GM19372 (cell line): ENCODE results near the gene SIPA1.

ENCODE experiments used
- ATAC-seq: cut with Tn5 transposase; IDR thresholded peaks from one replicate; pipeline ENCODE4 v1.9.1; 2021; ENCODE audit warnings: mild to moderate bottlenecking, low read depth, moderate library complexity; ENCODE audit not compliant: unreplicated experiment

The SIPA1 gene, protein sequence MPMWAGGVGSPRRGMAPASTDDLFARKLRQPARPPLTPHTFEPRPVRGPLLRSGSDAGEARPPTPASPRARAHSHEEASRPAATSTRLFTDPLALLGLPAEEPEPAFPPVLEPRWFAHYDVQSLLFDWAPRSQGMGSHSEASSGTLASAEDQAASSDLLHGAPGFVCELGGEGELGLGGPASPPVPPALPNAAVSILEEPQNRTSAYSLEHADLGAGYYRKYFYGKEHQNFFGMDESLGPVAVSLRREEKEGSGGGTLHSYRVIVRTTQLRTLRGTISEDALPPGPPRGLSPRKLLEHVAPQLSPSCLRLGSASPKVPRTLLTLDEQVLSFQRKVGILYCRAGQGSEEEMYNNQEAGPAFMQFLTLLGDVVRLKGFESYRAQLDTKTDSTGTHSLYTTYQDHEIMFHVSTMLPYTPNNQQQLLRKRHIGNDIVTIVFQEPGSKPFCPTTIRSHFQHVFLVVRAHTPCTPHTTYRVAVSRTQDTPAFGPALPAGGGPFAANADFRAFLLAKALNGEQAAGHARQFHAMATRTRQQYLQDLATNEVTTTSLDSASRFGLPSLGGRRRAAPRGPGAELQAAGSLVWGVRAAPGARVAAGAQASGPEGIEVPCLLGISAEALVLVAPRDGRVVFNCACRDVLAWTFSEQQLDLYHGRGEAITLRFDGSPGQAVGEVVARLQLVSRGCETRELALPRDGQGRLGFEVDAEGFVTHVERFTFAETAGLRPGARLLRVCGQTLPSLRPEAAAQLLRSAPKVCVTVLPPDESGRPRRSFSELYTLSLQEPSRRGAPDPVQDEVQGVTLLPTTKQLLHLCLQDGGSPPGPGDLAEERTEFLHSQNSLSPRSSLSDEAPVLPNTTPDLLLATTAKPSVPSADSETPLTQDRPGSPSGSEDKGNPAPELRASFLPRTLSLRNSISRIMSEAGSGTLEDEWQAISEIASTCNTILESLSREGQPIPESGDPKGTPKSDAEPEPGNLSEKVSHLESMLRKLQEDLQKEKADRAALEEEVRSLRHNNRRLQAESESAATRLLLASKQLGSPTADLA

DNA sequence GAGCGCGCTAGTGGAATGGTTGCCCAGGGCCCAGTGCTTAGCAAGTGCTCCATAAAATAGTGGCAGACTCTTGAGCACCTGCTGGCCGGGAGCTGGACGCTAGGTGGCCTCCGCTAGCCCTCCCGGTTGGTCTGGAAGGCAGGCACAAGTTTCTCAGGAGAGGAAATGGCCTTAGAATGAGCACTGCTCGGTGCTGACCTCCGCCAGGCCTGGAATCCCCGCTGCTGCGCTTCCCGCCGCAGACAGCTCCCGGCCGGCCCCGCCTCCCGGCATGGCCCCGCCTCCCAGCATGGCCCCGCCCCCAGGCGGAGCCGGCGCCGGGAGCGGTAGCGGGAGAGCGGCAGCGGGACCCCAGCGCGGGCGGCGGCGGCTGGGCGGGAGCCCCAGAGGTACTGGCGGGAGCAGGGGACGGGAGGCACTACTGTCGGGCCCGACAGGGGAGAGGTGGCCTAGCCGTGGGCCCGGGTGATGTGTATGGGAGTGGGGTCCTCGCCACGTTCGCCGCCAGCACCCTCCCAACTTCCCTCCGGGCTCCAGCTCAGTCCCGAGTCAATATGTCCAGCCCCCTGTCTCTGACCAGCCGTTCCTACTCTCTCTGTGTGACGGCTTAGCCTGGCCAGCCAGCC, at the start of gene SIPA1:
Gene SIPA1 (plus strand): TSS at position 308 of the 626 bp plus-strand sequence. CDS start 2,821 bp downstream, outside the sequence.
- ATAC-seq = peak; percentile 33

DNA sequence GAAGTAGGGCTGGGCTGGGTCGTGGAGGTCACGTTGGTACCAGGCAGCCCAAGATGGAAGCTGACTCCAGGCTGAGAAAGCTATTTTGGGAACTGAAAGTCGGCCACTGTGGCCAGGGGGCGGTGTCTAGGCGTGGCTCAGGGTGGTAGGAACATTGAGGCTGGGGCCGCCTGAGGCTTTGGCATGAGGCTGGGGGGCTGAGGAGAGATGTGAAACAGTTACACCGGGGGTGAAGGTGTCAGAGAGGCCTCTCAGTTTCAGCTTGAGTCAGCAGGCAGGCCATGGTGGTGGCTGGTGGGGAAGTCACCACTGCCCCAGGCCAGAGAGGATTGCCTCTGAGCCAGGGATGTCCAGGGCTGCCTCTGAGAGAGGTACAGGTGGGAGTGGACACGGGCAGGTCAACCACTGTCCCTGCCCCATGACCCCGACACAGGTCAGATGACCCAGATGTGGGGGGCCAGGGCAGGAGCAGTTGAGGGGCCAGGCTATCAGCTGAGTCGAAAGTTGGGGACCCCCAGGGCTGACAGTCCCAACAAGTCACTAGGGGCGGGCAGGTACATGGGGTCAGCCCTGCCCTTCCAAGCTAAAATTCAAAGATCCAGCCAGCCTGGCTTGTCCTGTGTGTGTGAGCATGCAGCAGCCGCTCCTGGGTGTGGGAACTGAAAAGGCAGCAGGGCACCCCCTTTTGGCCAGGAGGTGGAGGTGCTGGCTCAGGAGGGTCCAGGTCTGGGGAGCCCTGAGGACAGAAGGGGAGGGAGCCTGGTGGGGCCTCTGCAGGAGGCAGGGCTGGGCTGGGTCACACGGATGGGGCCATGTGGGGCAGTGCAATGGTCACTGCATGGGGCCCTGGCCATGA, 49.5 kb upstream of the SIPA1 start:
- ATAC-seq = peak; percentile 73

DNA sequence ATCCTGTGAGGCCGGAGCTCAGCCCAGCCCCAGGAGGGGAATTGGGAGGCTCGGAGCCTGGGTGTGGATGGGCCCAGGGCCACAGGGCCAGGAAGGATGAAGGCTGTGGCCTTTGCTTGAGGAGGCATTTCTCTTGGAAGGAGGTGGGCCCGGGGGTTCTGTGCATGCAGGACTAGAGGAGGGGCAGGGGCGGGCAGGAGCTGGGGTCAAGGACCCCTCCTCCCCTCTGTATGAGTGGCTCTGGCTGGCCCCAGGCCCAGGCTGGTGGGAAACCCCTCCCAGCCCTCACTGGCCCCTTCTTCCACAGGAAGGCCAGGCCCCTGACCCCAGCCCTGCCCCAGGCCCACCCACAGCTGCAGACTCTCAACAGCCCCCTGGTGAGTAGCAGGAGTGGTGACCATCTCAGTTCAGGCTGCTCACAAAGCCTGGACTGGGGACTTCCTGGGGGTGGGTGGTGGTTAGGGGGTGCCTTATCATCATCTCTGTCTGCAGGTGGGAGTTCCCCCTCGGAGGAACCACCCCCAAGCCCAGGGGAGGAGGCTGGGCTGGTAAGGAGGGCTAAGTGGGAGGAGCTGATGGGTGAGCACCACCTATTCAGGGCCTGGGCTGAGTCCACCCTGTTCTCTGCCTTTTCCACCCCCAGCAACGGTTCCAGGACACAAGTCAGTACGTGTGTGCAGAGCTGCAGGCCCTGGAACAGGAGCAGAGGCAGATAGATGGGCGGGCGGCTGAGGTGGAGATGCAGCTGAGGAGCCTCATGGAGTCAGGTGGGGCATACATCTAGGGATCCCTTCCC, 48.3 kb upstream of the SIPA1 start:
- ATAC-seq = no peak

DNA sequence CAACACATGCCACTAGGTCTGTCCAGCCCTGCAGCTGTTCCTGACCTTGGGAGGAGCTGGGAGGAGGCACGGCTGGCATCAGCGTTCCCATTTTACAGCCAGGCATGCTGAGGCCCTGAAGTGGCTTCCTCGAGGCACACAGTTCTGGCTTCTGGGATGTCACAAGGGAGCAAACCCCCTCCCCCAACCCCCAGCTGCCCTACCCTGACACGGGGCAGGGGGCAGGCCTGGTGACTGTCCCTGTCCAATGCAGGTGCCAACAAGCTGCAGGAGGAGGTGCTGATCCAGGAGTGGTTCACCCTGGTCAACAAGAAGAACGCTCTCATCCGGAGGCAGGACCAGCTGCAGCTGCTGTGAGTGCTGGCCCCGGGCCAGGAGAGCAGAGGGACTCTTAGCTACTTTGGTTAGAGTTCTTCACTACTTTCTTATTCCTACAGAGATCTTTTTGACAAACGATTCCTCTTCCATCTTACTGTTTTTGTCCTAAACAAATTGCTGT, 47.6 kb upstream of the SIPA1 start:
- ATAC-seq = no peak

DNA sequence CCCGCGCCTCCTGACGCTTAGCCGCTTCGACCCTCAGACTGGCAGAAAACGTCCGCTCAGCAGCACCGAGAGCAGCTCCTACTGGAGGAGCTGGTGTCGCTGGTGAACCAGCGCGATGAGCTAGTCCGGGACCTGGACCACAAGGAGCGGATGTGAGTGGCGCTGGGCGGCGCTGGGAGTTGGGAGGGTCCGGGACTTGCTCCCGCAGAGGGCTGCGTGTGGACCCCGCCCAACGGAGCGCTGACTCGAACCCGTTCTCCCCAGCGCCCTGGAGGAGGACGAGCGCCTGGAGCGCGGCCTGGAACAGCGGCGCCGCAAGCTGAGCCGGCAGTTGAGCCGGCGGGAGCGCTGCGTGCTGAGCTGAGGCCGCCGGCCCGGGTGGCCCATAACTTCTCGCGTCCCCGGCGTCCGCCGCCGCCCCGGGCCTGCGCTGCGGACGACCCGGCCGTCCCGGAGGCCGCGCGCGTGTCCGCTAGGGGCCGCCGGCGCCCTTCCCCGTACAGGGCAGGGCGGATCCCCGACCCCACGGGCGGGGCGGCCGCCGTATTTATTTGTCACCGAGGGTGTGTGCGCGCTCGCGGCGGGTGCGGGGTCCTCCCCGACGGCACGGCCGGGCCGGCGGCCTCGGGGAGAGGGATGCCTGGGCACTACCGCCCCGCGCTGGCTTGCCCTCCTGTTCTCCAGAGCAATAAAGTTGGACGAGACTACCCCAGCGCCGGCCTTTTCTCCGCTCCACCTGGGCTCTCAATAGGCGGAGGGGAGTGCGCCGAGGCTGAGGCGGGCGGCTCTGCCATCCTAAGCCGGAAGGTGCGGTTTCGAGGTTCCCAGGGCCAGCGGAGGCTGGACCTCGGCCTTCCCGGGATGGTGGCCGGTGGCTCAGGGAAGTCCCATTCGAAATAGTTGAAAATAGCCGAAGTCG, 45.7 kb upstream of the SIPA1 start:
- ATAC-seq = no peak

DNA sequence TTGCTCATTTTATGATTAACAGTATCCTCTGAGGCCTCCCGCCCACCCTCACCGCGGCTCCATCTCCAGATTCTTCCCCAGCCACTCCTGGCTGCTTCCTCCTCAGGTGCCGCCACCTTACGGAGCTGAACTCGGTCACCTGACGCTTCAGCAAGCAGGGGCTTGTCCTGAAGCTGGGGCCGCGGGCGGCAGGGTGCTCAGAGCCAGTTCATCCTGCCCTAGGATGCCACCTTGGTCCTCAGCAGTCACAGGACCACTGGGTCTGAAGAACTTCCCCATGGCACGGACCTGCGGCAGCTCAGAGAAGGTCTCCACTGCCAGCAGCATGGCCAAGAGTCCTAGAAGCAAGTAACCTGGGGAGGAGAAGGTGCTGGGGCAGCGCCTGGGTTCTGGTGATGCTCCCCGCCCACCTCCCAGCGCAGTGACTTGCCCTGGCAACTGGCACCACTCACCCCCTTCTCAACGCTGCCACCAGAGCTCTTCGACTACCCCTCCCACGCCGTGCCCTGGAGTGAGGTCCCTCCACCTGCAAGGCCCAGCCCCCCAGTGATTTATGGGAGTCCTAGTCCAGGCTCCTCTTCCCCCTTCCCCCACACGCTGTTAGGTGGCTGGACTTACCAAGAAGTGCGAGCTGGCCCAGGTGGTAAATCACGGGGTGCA, 44.9 kb upstream of the SIPA1 start:
- no peak for ATAC-seq

DNA sequence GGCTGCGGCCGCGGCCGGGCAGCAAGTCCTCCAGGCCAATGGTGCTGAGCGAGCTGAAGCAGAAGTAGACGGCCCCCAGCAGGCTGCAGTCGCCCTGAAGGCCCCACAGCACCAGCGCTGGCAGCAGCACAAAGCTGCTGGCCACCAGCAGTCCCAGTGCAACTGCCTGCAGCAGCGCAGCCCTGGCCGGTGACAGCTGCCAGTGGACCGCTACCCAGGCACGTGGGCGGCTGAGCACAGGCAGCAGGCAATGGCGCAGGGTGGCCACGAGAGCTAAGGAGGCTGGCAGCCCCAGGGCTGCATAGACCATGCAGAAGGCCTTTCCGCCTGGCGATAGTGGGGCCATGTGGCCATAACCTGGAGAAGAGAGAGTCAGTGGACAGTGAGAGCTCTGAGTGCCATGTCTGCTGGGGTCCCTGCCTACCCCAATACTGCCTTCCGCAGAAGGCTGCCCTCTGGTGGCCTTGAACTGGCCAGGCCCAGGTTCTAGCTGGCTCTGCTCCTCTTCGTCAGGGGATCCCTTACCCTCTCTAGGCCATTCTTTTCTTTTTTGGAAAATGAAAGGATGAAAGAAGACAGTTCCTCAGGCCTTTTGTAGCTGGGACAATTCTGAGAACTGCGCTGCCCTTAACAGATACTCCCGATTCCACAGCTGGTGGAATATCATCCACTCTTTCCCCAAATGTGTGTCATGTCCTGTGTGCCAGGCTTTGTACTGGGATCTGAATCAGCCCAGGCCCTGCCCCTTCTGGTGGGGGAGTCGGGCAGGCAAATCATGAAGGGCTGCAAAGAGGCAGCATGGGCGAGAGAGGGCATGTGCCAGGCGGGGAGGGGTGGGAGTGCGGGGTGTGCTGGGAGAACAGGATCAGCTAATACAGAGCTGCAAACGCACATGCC, 44.1 kb upstream of the SIPA1 start:
- no peak for ATAC-seq

DNA sequence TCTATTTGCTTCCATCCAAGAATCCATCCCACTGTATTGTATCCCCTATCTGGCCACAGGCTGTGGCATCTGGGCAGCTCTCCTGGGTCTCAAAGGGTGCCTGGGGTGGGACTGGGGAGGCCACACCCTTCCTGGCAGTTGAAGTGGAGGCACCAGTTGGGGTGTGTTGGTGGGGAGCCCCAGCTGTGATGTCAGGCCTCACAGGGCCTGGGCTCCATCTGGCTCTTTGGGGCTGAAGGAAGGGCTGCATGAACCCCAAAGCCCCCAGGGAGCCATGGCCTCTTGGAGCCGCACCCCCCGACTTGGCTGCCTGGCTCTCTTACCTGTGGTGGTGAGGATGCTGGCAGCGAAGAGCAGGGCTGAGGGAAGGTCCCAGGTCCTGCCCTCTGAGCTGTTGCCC, 42.8 kb upstream of the SIPA1 start:
- no peak for ATAC-seq

DNA sequence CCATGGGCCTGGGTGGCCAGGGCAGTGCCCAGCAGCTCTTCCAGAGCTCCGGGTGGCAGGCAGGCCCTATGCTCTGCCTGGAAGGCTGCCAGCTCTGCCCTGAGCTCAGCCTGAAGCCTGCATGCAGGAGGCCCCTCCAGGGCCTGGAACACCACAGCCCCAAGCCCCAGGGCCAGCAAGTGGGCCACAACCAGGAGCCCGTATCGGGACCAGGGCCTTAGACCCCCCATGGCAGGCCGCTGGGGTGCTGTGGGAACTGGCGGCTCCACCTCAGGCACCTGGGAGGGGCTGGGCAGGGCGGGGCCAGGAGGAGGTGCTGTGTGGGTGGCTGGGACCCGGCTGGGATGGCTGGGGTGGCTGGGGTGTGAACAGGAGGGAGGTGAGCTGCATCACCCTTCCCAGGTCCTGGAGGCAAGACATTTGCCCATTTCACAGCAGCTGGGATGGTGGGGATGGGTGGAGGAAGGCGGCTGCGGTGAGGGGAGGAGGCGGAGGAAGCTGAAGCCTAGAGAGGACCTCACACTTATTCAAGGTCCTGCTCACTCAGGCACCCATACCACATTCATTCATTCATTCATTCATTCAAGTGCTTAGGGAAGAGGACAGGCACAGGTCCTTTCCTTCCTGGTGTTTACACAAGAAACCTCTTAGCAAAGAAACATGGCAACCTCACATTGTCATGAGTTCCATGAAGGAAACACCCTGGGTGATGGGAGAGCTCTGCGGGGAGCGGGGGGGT, 42.2 kb upstream of the SIPA1 start, which contains the start of gene KCNK7:
Gene KCNK7 (minus strand): TSS at position 258 of the 739 bp plus-strand sequence. CDS start 28 bp downstream, at position 230.
- ATAC-seq = no peak

DNA sequence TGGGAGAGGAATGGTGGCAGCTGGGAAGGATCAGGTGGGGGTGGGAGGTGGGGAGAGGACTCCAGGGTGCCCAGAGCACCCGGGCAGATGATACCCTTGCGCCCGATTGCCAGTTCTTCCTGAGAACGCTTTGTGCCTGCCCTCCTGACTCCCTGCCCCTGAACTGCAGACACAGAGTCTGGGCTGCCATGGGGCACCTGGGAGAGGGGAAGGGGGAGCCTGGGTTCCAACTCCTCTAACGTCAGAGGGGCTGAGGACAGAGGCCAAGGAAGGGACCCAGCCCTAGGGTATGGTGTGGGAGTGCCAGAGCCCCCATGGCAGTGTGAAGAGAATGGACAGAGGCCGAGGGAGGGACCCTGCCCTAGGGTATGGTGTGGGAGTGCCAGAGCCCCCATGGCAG, 41.4 kb upstream of the SIPA1 start:
- no peak for ATAC-seq

DNA sequence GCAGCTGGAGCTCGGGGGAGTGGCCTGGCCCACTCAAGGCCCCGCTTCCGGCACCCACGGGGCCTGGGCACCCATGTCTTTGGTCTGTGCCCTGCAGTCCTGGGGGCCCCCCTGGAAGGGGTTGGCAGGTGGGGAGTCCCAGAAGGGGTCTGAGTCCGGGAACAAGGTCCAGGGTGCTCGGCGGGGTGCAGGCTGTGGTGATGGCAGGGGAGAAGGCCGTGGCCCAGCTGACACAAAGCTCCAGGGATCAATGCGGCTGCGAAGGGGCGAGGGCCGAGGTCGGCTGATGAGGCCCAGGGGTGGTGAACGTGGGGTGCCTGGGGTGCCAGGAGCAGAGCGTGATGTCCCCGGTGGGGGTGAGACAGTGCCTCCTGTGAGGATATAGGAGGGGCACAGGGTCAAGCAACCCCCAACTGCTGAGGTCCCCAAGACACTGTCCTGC, 39.6 kb upstream of the SIPA1 start:
- ATAC-seq = no peak

DNA sequence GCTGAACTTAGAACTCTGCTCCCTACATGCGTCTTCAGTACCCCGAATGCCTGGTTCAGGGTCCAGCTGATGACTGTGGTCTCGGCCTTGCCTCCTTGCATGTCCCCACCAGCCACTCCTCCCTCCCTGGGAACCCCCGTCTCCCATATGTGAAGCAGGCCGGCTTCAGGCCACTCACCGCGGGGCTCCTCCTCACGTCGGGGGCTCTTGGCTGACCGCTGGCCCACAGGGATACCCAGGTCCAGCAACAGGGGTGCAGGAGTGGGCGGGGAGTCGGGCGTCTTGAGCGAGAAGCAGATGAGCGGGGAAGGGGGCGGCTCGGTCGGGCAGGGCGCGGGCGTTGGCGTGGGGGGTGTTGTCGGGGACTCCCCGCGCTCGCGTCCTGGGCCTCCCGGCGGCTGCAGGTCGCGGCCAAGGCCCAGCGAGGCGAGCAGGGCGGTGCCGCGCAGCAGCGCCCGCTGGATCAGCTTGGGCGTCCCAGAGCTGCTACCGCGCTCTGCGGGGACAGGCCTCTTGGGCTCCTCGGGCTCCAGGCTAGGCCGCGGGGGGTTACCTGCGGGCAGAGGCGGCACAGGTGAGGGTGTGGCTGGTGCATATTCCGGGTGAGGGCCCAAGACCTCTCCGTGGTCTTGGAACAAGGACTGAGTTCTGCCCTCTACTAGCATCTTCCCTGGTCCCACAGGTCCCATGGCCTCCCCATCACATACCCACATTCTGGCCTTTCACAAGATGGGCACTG, 38.5 kb upstream of the SIPA1 start:
- no peak for ATAC-seq

DNA sequence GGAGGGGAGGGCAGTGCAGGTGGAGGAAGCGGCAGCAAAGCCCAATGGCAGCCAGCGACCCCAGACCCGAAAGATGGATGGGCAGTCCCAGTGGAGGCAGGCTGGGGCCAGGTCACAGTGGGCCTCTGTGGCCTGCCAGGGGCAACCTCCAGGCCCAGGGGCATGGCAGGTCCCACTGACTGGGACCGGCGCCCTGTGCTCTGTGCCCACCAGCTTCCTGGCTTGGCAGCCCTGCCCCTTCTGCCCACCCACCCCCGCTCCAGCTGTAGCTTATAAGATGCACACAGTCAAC, 38.0 kb upstream of the SIPA1 start:
- ATAC-seq = no peak

DNA sequence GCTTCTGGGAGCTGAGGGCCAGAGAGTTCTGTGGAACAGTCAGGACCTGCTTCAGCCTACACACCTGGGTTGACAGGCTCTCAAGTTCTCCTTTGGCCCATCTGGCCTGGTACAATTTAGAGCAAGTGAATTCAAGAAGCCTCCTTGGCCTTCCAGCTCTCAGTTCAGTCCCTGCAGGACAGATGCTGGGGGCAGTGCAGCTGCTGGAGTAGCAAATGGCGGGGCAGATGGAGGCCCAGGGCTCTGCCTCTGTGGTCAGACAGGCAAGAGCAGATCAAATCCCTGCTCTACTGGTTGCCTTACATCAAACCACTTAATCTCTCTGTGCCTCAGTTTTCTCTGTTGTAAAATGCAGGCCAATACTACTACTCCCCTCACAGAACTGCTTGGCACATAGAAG, 33.6 kb upstream of the SIPA1 start:
- no peak for ATAC-seq
